Measurements from ENCODE around the gene AP2S1.

The AP2S1 gene

DNA sequence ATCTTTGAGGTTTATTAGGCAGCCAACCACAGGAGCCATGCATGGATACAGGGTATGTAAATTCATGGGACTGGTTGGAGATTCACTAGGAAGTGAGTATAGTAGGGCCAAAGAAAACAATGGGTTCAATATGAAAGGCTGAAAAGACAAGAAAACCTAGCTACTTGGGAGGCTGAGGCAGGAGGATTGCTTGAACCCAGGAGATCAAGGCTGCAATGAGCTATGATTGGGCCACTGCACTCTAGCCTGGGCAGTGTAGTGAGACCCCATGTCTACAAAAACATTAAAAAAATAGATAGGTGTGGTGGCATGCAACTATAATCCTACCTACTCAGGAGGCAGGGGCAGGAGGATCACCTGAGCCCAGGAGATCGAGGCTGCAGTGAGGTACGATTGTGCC lies 51.9 kb downstream of the AP2S1 start:
- Histone ChIP-seq H2AFZ (no peak overlapping the region), H3K4me3 (ENCODE audit: low read depth, low read length) (no peak overlapping the region), H3K36me3 (ENCODE audit: control insufficient read depth, insufficient read depth, low read length) (no peaks in the 10 kb centered on the region), H3K4me1 (no peaks in the 10 kb centered on the region), H3K9ac (no peak overlapping the region), H3K4me2 (ENCODE audit: low read length) (no peak overlapping the region), H3K9me3 (ENCODE audit: control insufficient read depth, low read length) (no peaks in the 10 kb centered on the region), H3K27ac (no peak overlapping the region), H3K27me3 (ENCODE audit: control insufficient read depth, insufficient read depth, low read length) (no peaks in the 10 kb centered on the region), H3K79me2 (no peaks in the 10 kb centered on the region)
- no peak for TF ChIP-seq CTCF (IDR thresholded peaks at IDR 0.05)

DNA sequence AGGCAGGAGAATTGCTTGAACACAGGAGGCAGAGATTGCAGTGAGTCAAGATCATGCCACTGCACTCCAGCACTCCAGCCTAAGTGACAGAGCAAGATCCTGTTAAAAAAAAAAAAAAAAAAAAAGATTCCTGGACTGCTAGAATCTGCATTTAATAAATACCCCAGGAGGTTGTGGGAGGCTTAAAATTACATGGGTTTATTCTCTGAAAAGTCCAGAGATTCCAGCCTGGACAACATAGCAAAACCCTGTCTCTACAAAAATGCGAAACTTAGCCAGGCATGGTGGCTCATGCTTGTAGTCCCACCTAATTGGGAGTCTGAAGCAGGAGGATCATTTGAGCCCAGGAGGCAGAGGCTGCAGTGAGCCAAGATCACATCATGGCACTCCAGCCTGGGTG lies 52.8 kb downstream of the AP2S1 start:
- Histone ChIP-seq H3K4me1 (no peaks in the 10 kb centered on the region), H3K4me2 (ENCODE audit: low read length) (no peak overlapping the region), H3K36me3 (ENCODE audit: control insufficient read depth, insufficient read depth, low read length) (no peaks in the 10 kb centered on the region), H3K27me3 (ENCODE audit: control insufficient read depth, insufficient read depth, low read length) (no peaks in the 10 kb centered on the region), H3K79me2 (no peaks in the 10 kb centered on the region), H3K4me3 (ENCODE audit: low read depth, low read length) (no peak overlapping the region), H3K9ac (no peak overlapping the region), H3K27ac (no peak overlapping the region), H2AFZ (no peak overlapping the region), H3K9me3 (ENCODE audit: control insufficient read depth, low read length) (no peaks in the 10 kb centered on the region)
- no peak for TF ChIP-seq CTCF (IDR thresholded peaks at IDR 0.05)

GRCh38 chr19:46791944-46792343 lies 58.7 kb downstream of the AP2S1 start:
- Histone ChIP-seq H3K9ac (no peak overlapping the region), H3K36me3 (ENCODE audit: control insufficient read depth, insufficient read depth, low read length) (no peaks in the 10 kb centered on the region), H3K4me1 (no peaks in the 10 kb centered on the region), H3K4me3 (ENCODE audit: low read depth, low read length) (no peak overlapping the region), H3K4me2 (ENCODE audit: low read length) (no peak overlapping the region), H2AFZ (peak overlapping the region; percentile 13), H3K27ac (no peak overlapping the region), H3K79me2 (no peaks in the 10 kb centered on the region), H3K9me3 (ENCODE audit: control insufficient read depth, low read length) (no peaks in the 10 kb centered on the region), H3K27me3 (ENCODE audit: control insufficient read depth, insufficient read depth, low read length) (no peaks in the 10 kb centered on the region)
- no peak for TF ChIP-seq CTCF (IDR thresholded peaks at IDR 0.05)

DNA sequence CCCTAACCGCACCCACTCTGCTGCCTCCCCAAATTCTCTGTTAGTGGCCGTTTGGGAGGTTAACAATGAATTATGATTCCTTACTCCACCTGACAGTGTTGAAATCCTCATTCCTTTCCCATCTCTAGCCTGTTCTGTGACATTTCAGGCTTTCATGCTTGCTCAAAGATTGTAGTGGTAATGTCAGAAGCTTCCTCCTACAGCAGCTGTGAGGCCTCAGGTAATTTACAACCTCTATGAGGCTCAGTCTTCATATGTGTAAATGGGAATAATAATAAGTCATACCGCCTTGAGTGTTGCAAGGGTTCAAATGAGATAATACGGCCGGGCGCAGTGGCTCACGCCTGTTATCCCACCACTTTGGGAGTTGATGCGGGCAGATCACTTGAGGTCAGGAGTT lies 61.3 kb downstream of the AP2S1 start:
- H3K9me3 ChIP-seq (ENCODE audit: control insufficient read depth, low read length): no peaks in the 10 kb centered on the region
- no peak overlapping the region for H2AFZ ChIP-seq
- no peaks in the 10 kb centered on the region for H3K27me3 ChIP-seq (ENCODE audit: control insufficient read depth, insufficient read depth, low read length)
- no peak for TF ChIP-seq CTCF (IDR thresholded peaks at IDR 0.05)
- no peak overlapping the region for H3K9ac ChIP-seq
- H3K27ac ChIP-seq: no peak overlapping the region
- no peak overlapping the region for H3K4me2 ChIP-seq (ENCODE audit: low read length)
- no peak overlapping the region for H3K4me3 ChIP-seq (ENCODE audit: low read depth, low read length)
- no peaks in the 10 kb centered on the region for H3K79me2 ChIP-seq
- H3K36me3 ChIP-seq (ENCODE audit: control insufficient read depth, insufficient read depth, low read length): no peaks in the 10 kb centered on the region
- peaks cover under 1% of the 10 kb centered on the region for H3K4me1 ChIP-seq

- Histone ChIP-seq H2AFZ (no peak overlapping the region), H3K4me3 (ENCODE audit: low read depth, low read length) (no peak overlapping the region), H3K36me3 (ENCODE audit: control insufficient read depth, insufficient read depth, low read length) (no peaks in the 10 kb centered on the region), H3K4me2 (ENCODE audit: low read length) (no peak overlapping the region), H3K9me3 (ENCODE audit: control insufficient read depth, low read length) (no peaks in the 10 kb centered on the region), H3K27me3 (ENCODE audit: control insufficient read depth, insufficient read depth, low read length) (no peaks in the 10 kb centered on the region), H3K79me2 (no peaks in the 10 kb centered on the region), H3K4me1 (peaks cover 5% of the 10 kb centered on the region), H3K27ac (no peak overlapping the region), H3K9ac (no peak overlapping the region)
- no peak for TF ChIP-seq CTCF (IDR thresholded peaks at IDR 0.05)
These were observed 61.7 kb downstream of the AP2S1 start for GRCh38 chr19:46788968-46789338.
